Muscle of leg (tissue), 11 donors: ENCODE data around the gene SPEM3. TPM values are rescaled to one million over a fixed set of nuclear protein-coding genes. Genes with fewer than 3 reads are reported as not detected.

ENCODE experiments used
- DNase-seq: peaks from one replicate; pipeline ENCODE4 v3.0.0; 2013
- H3K27ac ChIP-seq: one replicate; pipeline ENCODE4 v1.5.1; 2013; ENCODE audit warnings: mild to moderate bottlenecking, low read length, control low read depth
- H3K27me3 ChIP-seq: one replicate; pipeline ENCODE4 v1.6.1; 2013; ENCODE audit warnings: low read length; ENCODE audit not compliant: control insufficient read depth, insufficient read depth
- H3K36me3 ChIP-seq: one replicate; pipeline ENCODE4 v1.6.1; 2013; ENCODE audit warnings: low read length; ENCODE audit not compliant: control insufficient read depth, insufficient read depth
- H3K4me1 ChIP-seq: one replicate; pipeline ENCODE4 v1.6.1; 2013; ENCODE audit warnings: low read length; ENCODE audit not compliant: control insufficient read depth, insufficient read depth
- H3K4me3 ChIP-seq: one replicate; pipeline ENCODE4 v1.5.1; 2013; ENCODE audit warnings: low read length, control low read depth
- H3K9me3 ChIP-seq: replicated peaks from 2 replicates; pipeline ENCODE4 v1.6.1; 2013; ENCODE audit warnings: low read depth, low read length; ENCODE audit not compliant: control insufficient read depth
- WGBS: methylation state at CpG from one replicate; pipeline ENCODE4 v1.1.5; 2013; ENCODE audit warnings: missing lambda C conversion rate; ENCODE audit not compliant: insufficient coverage; 5-methylcytosine and 5-hydroxymethylcytosine counted together
- polyA plus RNA-seq, 8 donors: library from polyadenylated mRNA; unstranded; fragments of 120-200 nt; gene quantifications; one replicate each; pipeline versions ENCODE4 v1.2.1 to v1.2.3, GENCODE V29; 2013; ENCODE audit warnings: inconsistent platforms in 1 of 8, low replicate concordance in 1 of 8; ENCODE audit not compliant: insufficient read length in 8 of 8, insufficient read depth in 1 of 8
- total RNA-seq: library from RNA; stranded (reverse); fragments of 120-200 nt; gene quantifications from one replicate; pipeline ENCODE4 v1.2.4, GENCODE V29; 2013

Gene SPEM3
- total and polyA plus RNA-seq, 9 donors = 0.26 TPM; not detected in 8

- H3K27me3 ChIP-seq = peaks cover 60% of the 10 kb centered on the region
Observed at GRCh38 chr17:7435676-7436555, 7.3 kb downstream of the SPEM3 start.

GRCh38 chr17:7436556-7437368 lies 8.1 kb downstream of the SPEM3 start:
- Histone ChIP-seq H3K27ac (peak overlapping the region; percentile 45), H3K4me1 (peaks cover 55% of the 10 kb centered on the region), H3K4me3 (peak overlapping the region; percentile 26), H3K27me3 (peaks cover 67% of the 10 kb centered on the region), H3K36me3 (no peaks in the 10 kb centered on the region), H3K9me3 (no peaks in the 10 kb centered on the region)
- under 1% methylated on average over 90 of the region's 92 CpGs for WGBS
- DNase-seq = peak; percentile 84

More at GRCh38 chr17:7435676-7436555, 7.3 kb downstream of the SPEM3 start:
- Histone ChIP-seq H3K4me1 (peaks cover 49% of the 10 kb centered on the region), H3K36me3 (no peaks in the 10 kb centered on the region), H3K27ac (peak overlapping the region; percentile 66), H3K4me3 (peak overlapping the region; percentile 39), H3K9me3 (no peaks in the 10 kb centered on the region)
- 3% methylated on average over 49 of the region's 49 CpGs for WGBS
- no peak for DNase-seq

- WGBS = 12% methylated on average over 24 of the region's 31 CpGs
- H3K4me1 ChIP-seq = peaks cover 55% of the 10 kb centered on the region
- no peak overlapping the region for H3K27ac ChIP-seq
Observed at GRCh38 chr17:7437369-7437863, 8.8 kb downstream of the SPEM3 start.

GRCh38 chr17:7437950-7438614 lies 9.4 kb downstream of the SPEM3 start:
- H3K9me3 ChIP-seq = no peaks in the 10 kb centered on the region
- peak overlapping the region; percentile 34 for H3K4me3 ChIP-seq
- H3K27me3 ChIP-seq = peaks cover 71% of the 10 kb centered on the region
- DNase-seq = peak; percentile 68
- no peak overlapping the region for H3K27ac ChIP-seq
- H3K36me3 ChIP-seq = no peaks in the 10 kb centered on the region
- 9% methylated on average over 48 of the region's 48 CpGs for WGBS
- H3K4me1 ChIP-seq = peaks cover 62% of the 10 kb centered on the region

More at GRCh38 chr17:7437369-7437863, 8.8 kb downstream of the SPEM3 start:
- Histone ChIP-seq H3K4me3 (peak overlapping the region; percentile 26), H3K9me3 (no peaks in the 10 kb centered on the region), H3K27me3 (peaks cover 69% of the 10 kb centered on the region), H3K36me3 (no peaks in the 10 kb centered on the region)
- DNase-seq = no peak

GRCh38 chr17:7438656-7439460 lies 10.2 kb downstream of the SPEM3 start:
- no peak for DNase-seq

GRCh38 chr17:7439462-7440112 lies 10.9 kb downstream of the SPEM3 start, which contains the start of gene FGF11:
Gene FGF11, plus strand, starts transcription at chr17:7439512. Its CDS starts 109 bp downstream, at chr17:7439621.
- WGBS = under 1% methylated on average over 47 of the region's 50 CpGs

More at GRCh38 chr17:7438656-7439460, 10.2 kb downstream of the SPEM3 start:
- Histone ChIP-seq H3K27me3 (peaks cover 71% of the 10 kb centered on the region), H3K4me3 (no peak overlapping the region), H3K36me3 (no peaks in the 10 kb centered on the region), H3K27ac (no peak overlapping the region), H3K4me1 (peaks cover 70% of the 10 kb centered on the region), H3K9me3 (no peaks in the 10 kb centered on the region)
- WGBS = 33% methylated on average over 7 of the region's 11 CpGs

GRCh38 chr17:7440113-7440833 lies 11.6 kb downstream of the SPEM3 start:
- Histone ChIP-seq H3K27me3 (peaks cover 74% of the 10 kb centered on the region), H3K36me3 (no peaks in the 10 kb centered on the region), H3K4me3 (peak overlapping the region; percentile 46), H3K27ac (peak overlapping the region; percentile 48), H3K4me1 (peaks cover 81% of the 10 kb centered on the region), H3K9me3 (no peaks in the 10 kb centered on the region)
- 1% methylated on average over 38 of the region's 46 CpGs for WGBS
- DNase-seq = peak; percentile 67

More at GRCh38 chr17:7439462-7440112, 10.9 kb downstream of the SPEM3 start, which contains the start of gene FGF11:
- no peaks in the 10 kb centered on the region for H3K9me3 ChIP-seq
- peak within 1 kb of the TSS; percentile 46 for H3K4me3 ChIP-seq
- DNase-seq = no peak
- peaks cover 76% of the 10 kb centered on the region for H3K4me1 ChIP-seq
- no peaks in the 10 kb centered on the region for H3K36me3 ChIP-seq
- H3K27me3 ChIP-seq = peaks cover 74% of the 10 kb centered on the region
- no peak within 1 kb of the TSS for H3K27ac ChIP-seq

- Histone ChIP-seq H3K4me3 (peak overlapping the region; percentile 46), H3K4me1 (peaks cover 81% of the 10 kb centered on the region), H3K36me3 (no peaks in the 10 kb centered on the region), H3K9me3 (no peaks in the 10 kb centered on the region), H3K27me3 (peaks cover 74% of the 10 kb centered on the region), H3K27ac (peak overlapping the region; percentile 48)
- DNase-seq = peak; percentile 67
- 2% methylated on average over 9 of the region's 12 CpGs for WGBS
Observed at GRCh38 chr17:7440834-7441195, 12.2 kb downstream of the SPEM3 start.
